Measurements from ENCODE around the gene ZMYM2.

DNA sequence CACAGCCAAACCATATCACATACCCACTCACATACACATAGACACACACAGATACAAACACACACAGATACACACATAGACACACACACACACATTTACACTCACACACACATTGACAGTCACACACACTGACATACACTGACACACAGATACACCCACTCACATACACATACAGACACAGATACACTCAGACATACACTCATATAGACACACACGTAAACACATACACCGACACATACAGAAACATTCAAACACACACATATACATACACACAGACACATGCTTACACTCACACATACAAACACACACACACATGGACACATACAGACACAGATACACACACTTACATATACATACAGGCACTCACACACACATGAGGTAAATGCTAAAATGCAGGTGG, 172.1 kb downstream of the ZMYM2 start:
- TF ChIP-seq, protein P1, sequence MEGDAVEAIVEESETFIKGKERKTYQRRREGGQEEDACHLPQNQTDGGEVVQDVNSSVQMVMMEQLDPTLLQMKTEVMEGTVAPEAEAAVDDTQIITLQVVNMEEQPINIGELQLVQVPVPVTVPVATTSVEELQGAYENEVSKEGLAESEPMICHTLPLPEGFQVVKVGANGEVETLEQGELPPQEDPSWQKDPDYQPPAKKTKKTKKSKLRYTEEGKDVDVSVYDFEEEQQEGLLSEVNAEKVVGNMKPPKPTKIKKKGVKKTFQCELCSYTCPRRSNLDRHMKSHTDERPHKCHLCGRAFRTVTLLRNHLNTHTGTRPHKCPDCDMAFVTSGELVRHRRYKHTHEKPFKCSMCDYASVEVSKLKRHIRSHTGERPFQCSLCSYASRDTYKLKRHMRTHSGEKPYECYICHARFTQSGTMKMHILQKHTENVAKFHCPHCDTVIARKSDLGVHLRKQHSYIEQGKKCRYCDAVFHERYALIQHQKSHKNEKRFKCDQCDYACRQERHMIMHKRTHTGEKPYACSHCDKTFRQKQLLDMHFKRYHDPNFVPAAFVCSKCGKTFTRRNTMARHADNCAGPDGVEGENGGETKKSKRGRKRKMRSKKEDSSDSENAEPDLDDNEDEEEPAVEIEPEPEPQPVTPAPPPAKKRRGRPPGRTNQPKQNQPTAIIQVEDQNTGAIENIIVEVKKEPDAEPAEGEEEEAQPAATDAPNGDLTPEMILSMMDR (conservative IDR thresholded peaks at IDR 0.05; ENCODE audit: low read depth, low read length): no peak
- no peak for TF ChIP-seq EZH2 (IDR thresholded peaks at IDR 0.05; ENCODE audit: borderline replicate concordance, low read depth, low read length, poor library complexity, severe bottlenecking)

Measured in A673 (cell line).